Astrocyte of the spinal cord (primary cell): ENCODE results near the gene OR1C1.
"Not testable (repeated sequence)": the region's sequence is repeated elsewhere in the genome, so short reads cannot be mapped to it uniquely, and the experiment has no call there.

Experiments used
- DNase-seq: peaks from one replicate; pipeline ENCODE4 v3.0.0; 2011; ENCODE audit warnings: low read depth, low spot score
- H3K4me3 ChIP-seq: 2 replicates; pipeline ENCODE4 v1.5.1; 2011; ENCODE audit warnings: low read depth, mild to moderate bottlenecking, low read length, moderate library complexity
- CTCF ChIP-seq: IDR thresholded peaks from 2 replicates; pipeline ENCODE4 v1.5.1; 2012; ENCODE audit warnings: low read depth, mild to moderate bottlenecking, low read length, inconsistent platforms
- in situ Hi-C: cut with HindIII; loops from 2 replicates; pipeline ENCODE4 v1.10.0; 2017; ENCODE audit warnings: low sequenced_read_pairs

OR1C1 gene

GRCh38 chr1:247760456-247760855 is at the start of gene OR1C1:
OR1C1 (minus strand) TSS chr1:247760556; CDS start chr1:247758406, 2,150 bp downstream.
- H3K4me3 ChIP-seq, result no peak within 1 kb of the TSS
- no peak for TF ChIP-seq CTCF
- in situ Hi-C loops, result no loop called here

GRCh38 chr1:247797518-247797917 is 37.2 kb upstream of the OR1C1 start:
- H3K4me3 ChIP-seq, result no peak overlapping the region
- in situ Hi-C loops, result no loop called here
- DNase-seq, result no peak
- no peak for TF ChIP-seq CTCF

More at GRCh38 chr1:247760456-247760855, at the start of gene OR1C1:
- no peak for DNase-seq

GRCh38 chr1:247769603-247770002 is 9.2 kb upstream of the OR1C1 start:
- no peak overlapping the region for H3K4me3 ChIP-seq
- in situ Hi-C loops, result no loop called here
- no peak for DNase-seq
- TF ChIP-seq CTCF, result no peak

- in situ Hi-C loops, DNase-seq, H3K4me3 ChIP-seq: not testable (repeated sequence)
Measured at GRCh38 chr1:247754311-247754710, 6.0 kb downstream of the OR1C1 start.

GRCh38 chr1:247749870-247750269 is 10.5 kb downstream of the OR1C1 start:
- no peak overlapping the region for H3K4me3 ChIP-seq
- no peak for TF ChIP-seq CTCF
- in situ Hi-C loops, result no loop called here
- no peak for DNase-seq

- no peak for TF ChIP-seq CTCF
- in situ Hi-C loops, result no loop called here
- no peak within 1 kb of the TSS for H3K4me3 ChIP-seq
- no peak for DNase-seq
Measured at GRCh38 chr1:247748041-247748440, 12.3 kb downstream of the OR1C1 start, which contains the start of gene OR14A2. OR14A2 (minus strand) TSS chr1:247748141.

GRCh38 chr1:247747616-247748015 is 12.7 kb downstream of the OR1C1 start:
- in situ Hi-C loops, result no loop called here
- peak; percentile 76 for DNase-seq

More at GRCh38 chr1:247747616-247748015, 12.7 kb downstream of the OR1C1 start:
- H3K4me3 ChIP-seq, result no peak overlapping the region
- TF ChIP-seq CTCF, result no peak
